HG02798 (cell line): ENCODE results near the gene SLC8B1.
"Not testable (repeated sequence)": the region's sequence is repeated elsewhere in the genome, so short reads cannot be mapped to it uniquely, and the experiment has no call there.

ENCODE experiments used
- ATAC-seq: cut with Tn5 transposase; IDR thresholded peaks from one replicate; pipeline ENCODE4 v1.9.1; 2021; ENCODE audit warnings: mild to moderate bottlenecking; ENCODE audit not compliant: unreplicated experiment, poor library complexity

SLC8B1 gene

DNA sequence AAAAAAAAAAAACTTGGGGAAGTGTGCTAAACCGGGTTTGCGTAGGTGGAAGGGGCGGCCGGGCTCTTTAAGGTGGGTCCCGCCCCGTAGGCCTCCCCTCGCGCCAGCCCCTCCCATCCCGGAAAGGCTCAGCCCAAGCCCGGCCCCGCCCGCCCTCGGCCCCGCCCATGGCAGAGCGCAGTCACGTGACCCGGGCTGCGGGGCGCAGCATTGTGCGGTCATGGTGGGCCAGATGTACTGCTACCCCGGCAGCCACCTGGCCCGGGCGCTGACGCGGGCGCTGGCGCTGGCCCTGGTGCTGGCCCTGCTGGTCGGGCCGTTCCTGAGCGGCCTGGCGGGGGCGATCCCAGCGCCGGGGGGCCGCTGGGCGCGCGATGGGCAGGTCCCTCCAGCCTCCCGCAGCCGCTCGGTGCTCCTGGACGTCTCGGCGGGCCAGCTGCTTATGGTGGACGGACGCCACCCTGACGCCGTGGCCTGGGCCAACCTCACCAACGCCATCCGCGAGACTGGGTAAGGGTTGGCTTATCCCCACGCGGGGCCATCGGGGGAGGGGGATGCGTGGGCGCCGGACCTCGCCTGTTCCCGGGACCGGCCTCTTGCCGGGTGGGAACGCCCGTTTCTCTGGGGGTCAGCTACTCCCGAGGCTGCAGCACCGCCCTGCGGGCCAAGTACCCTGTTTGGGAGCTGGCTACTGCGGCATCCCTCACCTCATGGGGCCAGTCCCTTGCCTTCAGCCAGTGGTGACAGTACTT lies 23.6 kb upstream of the SLC8B1 start, which contains the start of gene PLBD2:
Gene PLBD2, plus strand, starts transcription at position 207 of the 752 bp plus-strand sequence. Its CDS starts 14 bp downstream, at position 221.
- ATAC-seq, result peak; percentile 92

DNA sequence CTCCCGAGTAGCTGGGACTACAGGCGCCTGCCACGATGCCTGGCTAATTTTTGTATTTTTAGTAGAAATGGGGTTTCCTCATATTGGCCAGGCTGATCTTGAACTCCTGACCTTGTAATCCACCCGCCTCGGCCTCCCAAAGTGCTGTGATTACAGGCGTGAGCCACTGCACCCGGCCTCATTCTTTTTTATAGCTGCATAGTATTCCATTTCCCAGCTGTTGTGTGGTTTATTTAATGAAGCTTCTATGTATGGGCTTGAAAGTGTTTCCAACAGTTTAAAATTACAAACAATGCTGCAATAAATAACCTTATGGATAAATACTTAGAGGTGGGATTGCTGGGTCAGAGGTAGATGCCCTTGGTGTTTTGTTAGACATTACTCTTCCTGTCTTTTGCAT lies 19.3 kb upstream of the SLC8B1 start:
- ATAC-seq, result not testable (repeated sequence)

DNA sequence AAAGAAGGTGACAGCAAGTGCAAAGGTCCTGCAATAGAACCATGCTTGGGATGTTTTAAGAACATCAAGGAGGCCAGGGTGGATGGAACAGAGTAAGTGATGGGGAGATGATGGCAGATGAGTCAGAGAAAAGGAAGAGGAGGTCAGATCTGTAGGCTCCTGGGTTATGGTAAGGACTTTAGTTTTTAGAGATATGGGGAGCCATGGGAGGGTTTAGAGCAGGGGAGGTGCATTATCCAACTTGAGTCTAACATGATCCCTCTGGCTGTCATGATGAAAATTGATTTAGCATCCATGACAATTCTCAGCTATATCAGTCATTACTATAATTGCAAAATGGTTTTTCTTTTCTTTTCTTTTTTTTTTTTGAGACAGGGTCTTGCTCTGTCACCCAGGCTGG lies 16.2 kb upstream of the SLC8B1 start:
- ATAC-seq, result no peak

GRCh38 chr12:113348849-113349536 lies 14.1 kb upstream of the SLC8B1 start:
- no peak for ATAC-seq

GRCh38 chr12:113347892-113348291 lies 13.0 kb upstream of the SLC8B1 start:
- no peak for ATAC-seq

DNA sequence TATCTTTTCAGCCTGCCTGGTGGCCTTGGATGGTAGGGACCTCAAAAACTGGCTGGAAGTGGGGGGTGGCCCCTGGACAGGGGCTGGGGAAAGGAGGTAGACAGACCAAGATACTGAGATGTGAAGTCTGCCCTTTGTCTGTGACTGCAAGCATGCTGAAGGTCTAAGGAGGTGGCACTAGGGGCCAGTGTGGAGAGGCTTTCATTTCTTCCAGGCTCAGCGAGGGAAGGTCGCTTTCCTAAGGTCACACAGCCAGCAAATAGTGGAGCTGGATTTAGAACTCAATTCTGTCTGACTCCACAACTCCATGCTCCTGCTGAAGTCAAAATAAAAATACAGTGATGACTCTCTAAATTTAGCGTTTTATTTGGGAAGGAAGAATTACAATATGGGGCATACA lies 12.2 kb upstream of the SLC8B1 start:
- no peak for ATAC-seq

- no peak for ATAC-seq
Observed at GRCh38 chr12:113346353-113346752, 11.4 kb upstream of the SLC8B1 start.

DNA sequence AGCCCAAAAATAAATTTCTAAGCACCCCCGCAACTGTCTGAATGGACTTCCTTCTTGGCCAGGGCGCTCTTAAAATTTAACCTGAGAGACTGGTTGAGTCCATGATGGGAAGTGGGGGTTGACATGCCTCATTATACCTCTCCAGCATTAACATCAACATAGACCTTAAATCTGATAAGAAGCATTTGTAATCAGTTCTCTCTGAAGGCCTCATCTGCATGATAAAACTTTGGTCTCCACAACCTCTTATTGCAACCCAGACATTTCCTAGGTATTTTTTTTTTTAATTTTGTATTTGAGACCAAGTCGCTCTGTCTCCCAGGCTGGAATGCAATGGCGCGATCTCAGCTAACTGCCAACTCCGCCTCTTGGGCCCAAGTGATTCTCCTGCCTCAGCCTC lies 10.4 kb upstream of the SLC8B1 start:
- no peak for ATAC-seq

DNA sequence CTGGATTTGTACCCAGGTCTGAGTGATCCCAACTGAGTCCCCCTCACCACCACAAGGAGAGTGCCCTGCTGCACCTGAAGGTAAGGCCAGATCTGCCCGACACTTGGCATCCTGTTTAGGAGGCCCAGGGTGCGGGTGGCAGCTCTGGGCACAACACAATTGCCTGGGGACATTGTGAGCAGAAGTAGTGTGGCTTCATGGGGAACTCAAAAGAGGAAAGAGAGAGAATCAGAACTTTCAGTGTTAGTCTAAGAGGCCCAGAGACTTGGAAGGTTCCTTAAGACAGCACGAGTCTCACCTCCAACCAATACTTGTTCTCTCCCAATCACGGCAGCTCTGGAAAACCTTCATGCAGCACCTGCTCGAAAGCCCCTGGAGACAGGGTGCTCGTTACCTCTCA lies 6.6 kb upstream of the SLC8B1 start:
- no peak for ATAC-seq

DNA sequence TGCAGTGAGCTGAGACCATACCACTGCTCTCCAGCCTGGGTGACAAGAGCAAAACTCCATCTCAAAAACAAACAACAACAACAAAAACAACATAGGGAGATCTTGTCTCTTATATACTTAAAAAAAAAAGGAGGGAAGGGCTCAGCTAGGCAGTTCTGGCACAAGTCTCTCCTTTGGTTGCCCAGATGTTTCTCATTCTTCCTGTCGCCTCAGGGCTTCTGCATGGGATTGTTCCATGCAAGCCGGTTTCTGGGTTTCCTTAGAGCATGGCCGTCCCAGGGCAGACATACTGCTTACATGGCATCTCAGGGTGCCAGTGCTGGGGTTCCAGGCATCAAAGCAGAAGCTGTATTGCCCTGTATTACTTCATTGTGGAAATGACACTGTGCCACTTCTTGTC lies 5.2 kb upstream of the SLC8B1 start:
- ATAC-seq, result no peak

DNA sequence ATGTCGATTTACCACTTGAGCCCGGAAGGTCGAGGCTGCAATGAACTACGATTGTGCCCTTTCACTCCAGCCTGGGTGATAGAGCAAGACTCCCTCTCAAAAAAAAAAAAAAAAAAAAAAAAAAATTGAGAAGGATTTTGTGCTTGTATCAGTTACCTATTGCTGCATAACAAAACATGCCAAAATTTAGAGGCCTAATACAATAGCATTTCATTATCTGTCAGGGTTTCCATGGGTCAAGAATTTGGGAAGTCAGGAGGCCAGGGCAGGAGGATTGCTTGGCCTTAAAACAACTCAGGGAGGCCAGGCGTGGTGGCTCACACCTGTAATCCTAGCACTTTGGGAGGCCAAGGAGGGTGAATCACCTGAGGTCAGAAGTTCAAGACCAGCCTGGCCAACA lies 4.6 kb upstream of the SLC8B1 start:
- no peak for ATAC-seq

DNA sequence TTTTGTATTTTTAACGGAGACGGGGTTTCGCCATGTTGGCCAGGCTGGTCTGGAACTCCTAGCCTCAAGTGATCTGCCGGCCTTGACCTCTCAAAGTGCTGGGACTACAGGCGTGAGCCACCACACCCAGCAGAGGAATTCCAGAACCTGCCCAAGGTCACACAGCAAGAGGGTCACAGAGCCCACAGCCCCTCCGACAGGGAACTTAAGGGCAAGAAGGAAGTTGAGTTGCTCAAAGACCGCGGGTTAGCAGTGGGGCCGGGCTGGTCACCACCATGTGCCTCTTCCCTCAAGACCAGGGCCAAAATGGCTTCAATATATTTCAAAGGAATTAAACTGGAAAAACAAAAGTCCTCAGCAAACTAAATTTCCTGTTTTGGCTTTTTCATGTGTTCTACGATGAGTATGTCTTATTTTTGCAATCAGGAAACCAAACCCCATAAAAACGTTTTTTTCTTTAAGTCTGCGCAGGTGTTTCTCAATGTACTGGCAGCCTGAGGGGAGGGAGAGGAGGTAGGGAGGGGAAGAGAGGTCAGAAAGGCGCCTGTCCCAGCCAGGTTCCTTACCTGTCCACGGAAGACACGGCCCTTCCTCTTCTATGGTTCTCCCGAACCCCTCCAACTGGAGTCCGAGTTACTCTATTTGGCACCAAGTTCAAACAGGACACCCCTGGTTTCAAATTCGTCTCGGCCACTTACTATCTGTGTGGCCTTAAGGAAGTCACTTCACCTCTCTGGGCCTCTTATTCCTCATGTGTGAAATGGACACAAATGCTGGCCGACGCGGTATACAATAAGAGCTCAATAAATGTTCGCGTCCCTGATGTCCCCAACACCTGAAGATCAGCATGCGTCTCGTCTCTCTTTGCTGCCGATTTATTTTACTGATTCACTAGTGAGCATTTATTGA lies 778 bp downstream of the SLC8B1 start:
- peak; percentile 3 for ATAC-seq

GRCh38 chr12:113333418-113333750 lies 1.5 kb downstream of the SLC8B1 start:
- no peak for ATAC-seq

DNA sequence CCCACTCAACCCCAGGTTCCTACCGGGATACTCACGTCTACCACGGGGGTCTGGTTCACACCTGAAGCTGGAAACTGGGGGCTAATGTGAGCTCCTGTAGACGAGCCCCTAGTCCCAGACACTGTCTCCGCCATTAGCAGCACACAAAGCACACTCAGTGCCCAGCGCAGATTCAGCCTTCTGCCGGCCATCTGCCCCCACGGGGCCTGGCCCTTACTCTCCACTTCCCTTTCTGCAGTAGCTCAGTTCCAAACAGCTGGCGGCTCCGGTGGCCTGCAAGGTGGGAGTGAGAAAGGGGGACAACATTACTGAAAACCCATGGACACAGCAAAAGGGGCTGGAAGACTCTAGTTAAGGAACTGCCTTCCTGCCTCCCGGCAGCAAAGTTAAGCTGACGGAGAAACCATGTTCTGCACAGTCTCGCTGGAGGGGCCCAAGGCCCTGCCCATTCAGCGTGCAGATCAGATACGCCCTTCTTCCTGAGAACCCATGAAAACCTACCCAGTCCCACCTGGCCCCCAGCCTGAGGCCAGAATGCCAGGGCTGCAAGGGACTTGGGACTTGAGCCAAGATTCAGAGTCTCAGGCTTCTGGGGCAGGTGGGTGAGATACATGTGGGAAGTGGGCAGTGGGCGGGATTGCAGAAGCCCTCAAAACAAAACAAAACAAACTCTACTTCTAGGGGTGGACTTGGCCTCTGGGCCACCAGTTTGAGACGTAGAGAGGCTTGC lies 2.1 kb downstream of the SLC8B1 start:
- ATAC-seq, result no peak

DNA sequence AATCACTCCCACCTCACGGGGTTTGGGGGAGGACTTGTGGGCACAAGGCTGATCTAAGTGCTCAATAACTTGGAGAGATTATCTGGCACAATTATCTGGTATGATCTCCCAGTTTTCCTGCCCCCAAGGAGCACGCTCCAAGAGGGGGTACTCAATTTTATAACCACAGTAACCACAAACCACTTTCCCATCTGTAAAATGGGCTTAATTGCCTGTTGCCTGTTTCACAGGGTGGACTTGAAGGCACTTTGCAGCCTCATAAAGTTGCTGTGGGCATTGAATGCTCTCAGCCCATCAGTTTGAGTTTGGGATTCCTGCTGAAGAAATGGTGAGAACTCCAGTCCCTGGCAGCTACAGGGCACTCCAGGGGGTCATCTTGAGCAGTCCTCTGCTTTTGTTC lies 4.4 kb downstream of the SLC8B1 start:
- ATAC-seq, result no peak

- no peak for ATAC-seq
Observed at GRCh38 chr12:113329791-113330417, 5.0 kb downstream of the SLC8B1 start.

- no peak for ATAC-seq
Observed at GRCh38 chr12:113329022-113329790, 5.7 kb downstream of the SLC8B1 start.

DNA sequence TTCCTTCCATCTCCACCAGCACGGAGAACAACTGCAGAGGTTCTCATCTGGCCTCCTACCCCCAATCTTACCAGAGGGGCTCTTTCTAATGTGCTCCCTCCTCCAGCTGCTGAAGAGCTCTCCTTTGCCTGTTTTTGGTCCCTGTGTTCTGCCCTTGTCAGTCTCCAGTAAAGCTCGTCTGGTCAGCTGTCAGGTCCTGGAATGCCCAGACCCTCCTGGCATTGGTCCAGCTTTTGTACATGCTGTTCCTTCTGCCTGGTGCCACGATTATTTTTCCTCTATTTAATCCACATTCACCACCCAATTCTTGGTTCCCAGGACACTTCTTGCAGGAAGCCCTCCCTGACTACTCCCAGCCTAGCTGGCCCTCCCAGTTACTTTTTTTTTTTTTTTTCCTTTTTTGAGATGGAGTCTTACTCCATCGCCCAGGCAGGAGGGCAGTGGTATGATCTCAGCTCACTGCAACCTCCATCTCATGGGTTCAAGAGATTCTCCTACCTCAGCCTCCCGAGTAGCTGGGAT lies 6.5 kb downstream of the SLC8B1 start:
- no peak for ATAC-seq
